CD4-positive, alpha-beta T cell treated with Interferon gamma for 1 hour (primary cell): ENCODE measurements around the gene TKT.
A peak's percentile ranks its signal among the peaks of the same experiment; 100 is the strongest.

ENCODE experiments used
- DNase-seq: peaks from one replicate; pipeline ENCODE4 v3.0.0-alpha.2; 2020

Gene TKT

GRCh38 chr3:53239800-53240199 lies 16.0 kb downstream of the TKT start:
- no peak for DNase-seq

- DNase-seq = no peak
Measured at GRCh38 chr3:53238886-53239285, 16.9 kb downstream of the TKT start.

DNA sequence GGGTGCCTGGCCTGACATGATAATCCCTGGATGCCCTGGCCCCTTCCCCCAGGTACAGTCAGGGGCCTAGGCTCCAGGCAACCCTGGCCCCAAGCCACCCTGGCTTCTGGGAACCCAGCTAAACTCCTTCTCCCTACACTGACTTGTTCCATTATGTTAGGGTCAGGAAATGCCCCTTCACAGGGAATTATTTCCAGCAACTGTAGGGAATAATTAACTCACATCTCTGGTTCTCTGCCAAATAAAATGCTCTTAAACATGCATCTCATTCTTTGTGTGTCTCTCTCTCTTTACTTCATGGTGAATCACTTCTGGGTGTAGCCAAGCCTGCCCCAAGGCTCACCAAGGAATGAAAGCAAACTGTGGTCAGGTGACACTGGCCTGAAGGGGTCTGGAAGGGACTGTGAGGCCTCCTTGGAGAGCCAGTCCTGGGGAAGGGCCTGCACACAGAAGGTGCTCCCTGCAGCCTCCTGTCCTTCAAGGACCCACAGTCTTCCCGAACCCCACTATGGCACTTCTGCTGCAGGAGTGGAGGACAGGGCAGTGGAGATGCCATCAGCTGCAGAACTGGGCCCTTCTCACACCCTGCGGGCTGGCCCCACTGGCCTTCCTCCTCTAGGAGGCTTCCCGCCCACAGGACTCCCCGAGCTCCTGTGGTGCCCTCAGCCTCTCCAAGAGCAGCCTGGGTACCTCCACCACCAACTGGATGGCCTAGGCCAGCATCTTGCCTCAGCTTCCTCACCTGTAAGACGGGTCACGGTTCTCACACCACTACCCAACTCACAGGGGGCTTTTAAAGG lies 17.6 kb downstream of the TKT start:
- no peak for DNase-seq

- DNase-seq = peak; percentile 30
Measured at GRCh38 chr3:53236112-53236841, 19.5 kb downstream of the TKT start.

DNA sequence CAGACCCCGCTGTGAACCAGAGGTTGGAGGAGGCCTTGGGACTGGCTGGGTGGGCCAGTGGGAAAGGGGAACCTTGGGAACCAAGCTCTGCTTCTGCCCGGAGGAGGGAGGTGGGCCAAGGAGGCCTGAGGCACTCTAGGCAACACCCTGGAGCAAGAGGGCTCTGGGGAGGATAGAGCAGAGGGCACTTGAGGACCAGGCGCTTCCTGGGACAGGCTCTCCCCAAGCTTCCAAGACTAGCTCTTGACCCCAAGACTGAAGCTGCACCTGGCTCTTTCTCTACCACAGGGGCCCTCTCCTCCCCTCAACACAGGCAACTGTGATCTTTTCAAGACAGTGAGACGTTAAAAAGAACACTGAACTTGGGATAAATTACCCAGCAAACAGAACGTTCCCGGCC lies 20.3 kb downstream of the TKT start:
- no peak for DNase-seq

- no peak for DNase-seq
Measured at GRCh38 chr3:53234841-53235232, 21.0 kb downstream of the TKT start.

GRCh38 chr3:53234130-53234840 lies 21.5 kb downstream of the TKT start:
- no peak for DNase-seq

GRCh38 chr3:53232641-53233377 lies 23.0 kb downstream of the TKT start:
- DNase-seq = no peak

GRCh38 chr3:53231532-53232511 lies 24.0 kb downstream of the TKT start:
- DNase-seq = no peak

GRCh38 chr3:53230789-53231188 lies 25.0 kb downstream of the TKT start:
- DNase-seq = no peak

GRCh38 chr3:53230041-53230621 lies 25.7 kb downstream of the TKT start:
- DNase-seq = no peak

DNA sequence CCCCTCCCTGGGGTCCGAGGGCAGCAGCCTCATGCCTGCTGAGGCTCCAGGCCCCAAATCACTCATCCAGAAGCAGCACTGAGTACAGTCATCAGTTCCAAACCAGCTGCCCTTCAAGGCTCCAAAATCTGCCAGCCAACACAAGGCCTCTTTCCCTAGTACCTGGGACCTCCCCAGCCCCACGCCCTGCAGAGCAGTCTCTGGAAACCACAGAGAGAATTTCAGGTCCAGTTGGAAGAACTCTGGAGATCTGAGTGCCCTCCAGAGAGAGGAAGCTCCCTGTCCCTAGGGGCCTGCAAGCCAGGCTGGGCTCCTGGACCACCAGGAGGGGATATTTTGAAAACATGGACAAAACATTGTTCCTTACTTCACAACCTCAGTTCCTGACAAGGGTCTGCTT lies 26.2 kb downstream of the TKT start:
- DNase-seq = no peak

DNA sequence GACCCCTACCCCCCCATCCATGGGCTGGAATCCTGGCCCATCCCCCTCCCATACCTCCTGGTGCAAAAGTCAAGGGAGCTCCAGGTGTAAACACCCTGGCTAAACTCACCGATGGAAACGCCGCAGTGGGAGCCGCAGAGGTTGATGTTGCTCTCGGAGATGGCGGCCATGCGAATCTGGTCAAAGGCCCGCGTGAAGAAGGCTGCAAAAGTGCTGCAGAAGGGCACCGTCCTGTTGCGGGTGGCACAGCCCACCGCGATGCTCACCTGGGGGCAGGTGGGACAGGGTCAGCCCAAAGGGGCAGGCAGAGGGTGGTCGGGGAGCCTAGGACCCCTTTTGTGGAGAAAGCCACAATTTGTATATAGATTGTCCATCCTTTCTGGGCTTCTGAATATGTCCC lies 26.7 kb downstream of the TKT start:
- no peak for DNase-seq

DNA sequence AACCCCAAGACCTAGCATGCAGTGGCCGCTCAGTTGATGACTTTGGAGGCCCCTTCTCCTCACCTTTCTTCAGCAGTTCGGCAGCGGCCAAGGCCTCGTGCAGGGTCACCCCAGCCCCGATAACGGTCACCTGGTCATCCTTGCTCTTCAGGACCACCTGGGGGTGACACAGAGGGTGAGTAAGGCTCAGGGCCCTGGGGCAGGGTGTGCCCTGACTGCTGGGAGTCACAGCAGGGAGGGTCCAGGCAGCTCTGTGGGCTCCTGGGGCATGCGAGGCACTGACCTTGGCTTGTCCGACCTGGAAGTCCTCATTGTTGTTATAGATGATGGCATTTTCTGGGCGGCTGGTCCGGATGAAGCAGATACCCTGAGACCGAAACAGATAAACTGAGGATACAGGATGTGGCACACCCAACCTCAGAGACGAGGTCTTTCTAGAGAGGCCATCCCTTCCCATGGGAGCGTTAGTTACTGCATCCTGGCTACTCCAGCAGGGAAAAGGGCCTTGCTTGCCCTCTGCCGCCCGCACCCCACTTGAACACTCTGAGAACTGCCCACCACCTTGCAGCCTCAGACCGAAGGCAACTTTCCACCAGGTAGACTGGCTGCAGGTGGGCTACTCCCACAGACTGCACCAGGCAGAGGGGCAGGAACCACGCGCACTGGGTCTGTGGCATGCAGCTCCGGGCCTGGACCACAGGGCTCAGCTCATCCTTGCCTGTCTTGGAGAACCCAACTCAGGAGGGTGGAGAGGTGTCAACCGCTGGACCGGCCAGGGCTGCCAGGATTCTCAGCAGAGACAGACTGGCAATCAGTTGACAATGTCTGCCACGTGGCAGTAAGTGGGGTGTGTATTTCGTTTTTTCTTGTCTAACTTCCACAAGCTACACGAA lies 27.6 kb downstream of the TKT start:
- no peak for DNase-seq

- DNase-seq = no peak
Measured at GRCh38 chr3:53226841-53227407, 28.9 kb downstream of the TKT start.

GRCh38 chr3:53226142-53226840 lies 29.5 kb downstream of the TKT start:
- no peak for DNase-seq

DNA sequence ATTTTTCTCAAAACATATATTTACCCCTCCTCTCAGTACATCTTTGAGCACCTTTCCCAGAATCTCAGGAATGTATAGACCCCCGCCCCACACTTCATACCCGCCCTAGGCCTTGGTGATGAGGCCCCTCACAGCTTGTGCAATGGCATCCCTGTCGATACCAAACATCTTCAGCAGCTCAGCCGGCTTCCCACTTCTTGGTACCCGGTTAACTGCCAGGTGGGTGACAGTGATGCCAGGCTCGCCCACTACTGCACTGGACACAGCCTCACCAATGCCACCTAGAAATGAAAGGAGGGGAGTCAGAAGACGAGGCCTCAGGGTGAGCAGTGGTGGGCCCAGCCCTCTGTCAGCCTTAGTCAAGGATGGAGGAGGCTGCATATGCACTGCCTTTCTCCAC lies 30.2 kb downstream of the TKT start:
- DNase-seq = no peak

DNA sequence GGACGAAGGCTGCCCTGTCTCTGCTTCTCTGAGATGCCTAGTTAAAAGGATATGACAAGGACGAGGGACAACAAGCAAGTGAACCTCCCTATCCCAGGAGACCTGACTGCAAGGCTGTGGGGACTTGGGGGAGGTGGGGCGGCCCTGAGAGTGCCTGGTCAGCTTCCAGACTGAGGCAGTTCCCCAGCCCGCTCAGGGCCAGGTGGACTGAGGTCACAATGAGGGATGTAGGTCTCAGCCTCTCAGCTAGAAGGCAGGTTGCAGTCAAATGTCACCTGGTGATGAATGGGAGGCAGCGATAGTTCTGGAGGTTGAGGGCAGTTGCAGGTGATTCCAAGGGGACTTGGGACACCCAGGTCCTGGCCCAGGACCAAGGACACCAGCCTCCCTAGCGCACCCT lies 30.6 kb downstream of the TKT start:
- no peak for DNase-seq

DNA sequence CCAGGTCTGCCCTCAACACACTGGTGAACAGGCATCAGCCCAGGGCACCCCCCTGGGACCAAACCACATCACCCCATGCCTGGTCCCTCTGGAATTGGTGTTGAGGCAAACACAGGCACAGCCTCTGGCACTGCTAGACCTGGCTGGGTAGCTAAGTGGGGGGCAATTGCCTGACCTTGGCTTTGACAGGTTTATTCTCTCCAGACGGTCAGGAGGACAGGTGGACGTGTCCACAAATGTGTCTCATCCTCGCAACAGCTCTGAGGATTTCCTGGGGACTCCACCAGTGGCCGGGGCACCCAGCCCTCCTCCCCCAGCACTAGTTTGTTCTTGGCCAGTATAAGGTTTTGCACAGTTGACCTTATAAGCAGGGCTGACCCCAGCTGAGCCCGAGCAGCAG lies 31.3 kb downstream of the TKT start:
- no peak for DNase-seq
